H9 (cell line): ENCODE data around the gene NHS. TPM values are rescaled to one million over a fixed set of nuclear protein-coding genes. Genes with fewer than 3 reads are reported as not detected.
A peak's percentile ranks its signal among the peaks of the same experiment; 100 is the strongest.

Source experiments
- DNase-seq: peaks from one replicate; pipeline ENCODE4 v3.0.0-alpha.2; 2017
- H2AFZ ChIP-seq: one replicate; pipeline ENCODE4 v1.6.1; 2013; ENCODE audit warnings: mild to moderate bottlenecking, low read length, control low read depth, moderate library complexity
- H2AK5ac ChIP-seq: 2 replicates; pipeline ENCODE4 v1.6.1; 2013; ENCODE audit warnings: low read length, control low read depth, mixed read lengths; ENCODE audit not compliant: insufficient read length
- H2BK120ac ChIP-seq: one replicate; pipeline ENCODE4 v1.6.1; 2013; ENCODE audit warnings: low read depth, mild to moderate bottlenecking, low read length, control low read depth, inconsistent platforms; ENCODE audit not compliant: poor library complexity, severe bottlenecking
- H2BK12ac ChIP-seq: 2 replicates; pipeline ENCODE4 v1.6.1; 2013; ENCODE audit warnings: low read length, control low read depth, mixed read lengths, low read depth; ENCODE audit not compliant: insufficient read length
- H2BK15ac ChIP-seq: 2 replicates; pipeline ENCODE4 v1.6.1; 2013; ENCODE audit warnings: low read depth, low read length, control low read depth
- H2BK20ac ChIP-seq: one replicate; pipeline ENCODE4 v1.6.1; 2013; ENCODE audit warnings: low read depth, mild to moderate bottlenecking, low read length, control low read depth, inconsistent platforms; ENCODE audit not compliant: poor library complexity, severe bottlenecking
- H2BK5ac ChIP-seq: 2 replicates; pipeline ENCODE4 v1.6.1; 2013; ENCODE audit warnings: low read length, control low read depth, mixed read lengths; ENCODE audit not compliant: insufficient read length
- H3K14ac ChIP-seq: 2 replicates; pipeline ENCODE4 v1.6.1; 2013; ENCODE audit warnings: low read length, control low read depth; ENCODE audit not compliant: insufficient read depth
- H3K18ac ChIP-seq: 2 replicates; pipeline ENCODE4 v1.6.1; 2013; ENCODE audit warnings: low read depth, mild to moderate bottlenecking, mixed read lengths, low read length, control low read depth; ENCODE audit not compliant: insufficient read length
- H3K23ac ChIP-seq: 2 replicates; pipeline ENCODE4 v1.6.1; 2013; ENCODE audit warnings: low read length, control low read depth, mixed read lengths, low read depth; ENCODE audit not compliant: insufficient read length
- H3K23me2 ChIP-seq: 2 replicates; pipeline ENCODE4 v1.6.1; 2013; ENCODE audit warnings: low read depth, mild to moderate bottlenecking, mixed read lengths, low read length, control low read depth; ENCODE audit not compliant: insufficient read length, poor library complexity, severe bottlenecking
- H3K27ac ChIP-seq: 2 replicates; pipeline ENCODE4 v1.5.1; 2013; ENCODE audit warnings: low read length, control low read depth, mixed read lengths, low read depth; ENCODE audit not compliant: insufficient read length
- H3K27me3 ChIP-seq: 2 replicates; pipeline ENCODE4 v1.6.1; 2013; ENCODE audit warnings: low read length, control low read depth, inconsistent platforms; ENCODE audit not compliant: insufficient read depth
- H3K4ac ChIP-seq: 2 replicates; pipeline ENCODE4 v1.6.1; 2013; ENCODE audit warnings: low read depth, mild to moderate bottlenecking, control low read depth, inconsistent platforms, low read length, moderate library complexity
- H3K4me1 ChIP-seq: 2 replicates; pipeline ENCODE4 v1.6.1; 2013; ENCODE audit warnings: low read length, control low read depth, inconsistent platforms; ENCODE audit not compliant: insufficient read depth
- H3K4me2 ChIP-seq: 2 replicates; pipeline ENCODE4 v1.6.1; 2013; ENCODE audit warnings: low read length, control low read depth, mixed read lengths; ENCODE audit not compliant: insufficient read length, insufficient read depth
- H3K56ac ChIP-seq: 2 replicates; pipeline ENCODE4 v1.6.1; 2013; ENCODE audit warnings: low read depth, mild to moderate bottlenecking, mixed read lengths, low read length, control low read depth; ENCODE audit not compliant: insufficient read length
- H3K79me1 ChIP-seq: 2 replicates; pipeline ENCODE4 v1.6.1; 2013; ENCODE audit warnings: low read depth, mild to moderate bottlenecking, moderate library complexity, low read length, control low read depth, inconsistent platforms; ENCODE audit not compliant: insufficient read depth, poor library complexity, severe bottlenecking
- H3K79me2 ChIP-seq: 2 replicates; pipeline ENCODE4 v1.6.1; 2013; ENCODE audit warnings: low read length, control low read depth, inconsistent platforms; ENCODE audit not compliant: insufficient read depth
- H3K9ac ChIP-seq: 2 replicates; pipeline ENCODE4 v1.6.1; 2013; ENCODE audit warnings: low read length, control low read depth, mixed read lengths; ENCODE audit not compliant: insufficient read length; ENCODE audit errors: extremely low read depth
- H3K9me3 ChIP-seq: one replicate; pipeline ENCODE4 v1.6.1; 2013; ENCODE audit warnings: low read depth, low read length, inconsistent platforms; ENCODE audit not compliant: control insufficient read depth
- H3T11ph ChIP-seq: one replicate; pipeline ENCODE4 v1.6.1; 2013; ENCODE audit warnings: mild to moderate bottlenecking, low read length, control low read depth, inconsistent platforms
- H4K20me1 ChIP-seq: one replicate; pipeline ENCODE4 v1.6.1; 2013; ENCODE audit not compliant: control insufficient read depth, insufficient read length, insufficient read depth
- H4K5ac ChIP-seq: 2 replicates; pipeline ENCODE4 v1.6.1; 2013; ENCODE audit warnings: low read depth, mild to moderate bottlenecking, mixed read lengths, low read length, control low read depth; ENCODE audit not compliant: insufficient read length
- H4K8ac ChIP-seq: replicated peaks from 2 replicates; pipeline ENCODE4 v1.6.1; 2013; ENCODE audit warnings: low read length, control low read depth, mixed read lengths, low read depth; ENCODE audit not compliant: insufficient read length
- H4K91ac ChIP-seq: 2 replicates; pipeline ENCODE4 v1.6.1; 2013; ENCODE audit warnings: low read depth, mild to moderate bottlenecking, moderate library complexity, mixed read lengths, low read length, control low read depth; ENCODE audit not compliant: insufficient read length
- H3K27ac Mint-ChIP-seq, 3 experiments: 2 replicates in 2 of 3; 3 replicates in 1 of 3; pipeline ENCODE4 v1.8.0; 2020 to 2021; ENCODE audit warnings: mixed read lengths in 3 of 3, mild to moderate bottlenecking in 1 of 3, moderate library complexity in 1 of 3
- H3K27me3 Mint-ChIP-seq: 2 replicates; pipeline ENCODE4 v1.8.0; 2021; ENCODE audit warnings: low read depth, mild to moderate bottlenecking, moderate library complexity, mixed read lengths
- H3K36me3 Mint-ChIP-seq, 3 experiments: 2 replicates in 2 of 3; 3 replicates in 1 of 3; pipeline ENCODE4 v1.8.0; 2020 to 2021; ENCODE audit warnings: low read depth in 3 of 3, mixed read lengths in 3 of 3; ENCODE audit not compliant: insufficient read depth in 1 of 3
- H3K4me1 Mint-ChIP-seq, 2 experiments: 2 replicates each; pipeline ENCODE4 v1.8.0; 2020; ENCODE audit warnings: mixed read lengths in 2 of 2
- H3K4me3 Mint-ChIP-seq, 2 experiments: 2 replicates in 1 of 2; 3 replicates in 1 of 2; pipeline ENCODE4 v1.8.0; 2020 to 2021; ENCODE audit warnings: mild to moderate bottlenecking in 2 of 2, mixed read lengths in 2 of 2, moderate library complexity in 1 of 2
- H3K9me3 Mint-ChIP-seq, 2 experiments: 2 replicates in 1 of 2; 3 replicates in 1 of 2; pipeline ENCODE4 v1.8.0; 2020; ENCODE audit warnings: mild to moderate bottlenecking in 2 of 2, mixed read lengths in 2 of 2, moderate library complexity in 1 of 2
- CTCF ChIP-seq: fragments of 200-600 bp; sonication (generic); conservative IDR thresholded peaks from 3 replicates; pipeline ENCODE4 v1.8.0; 2021; ENCODE audit warnings: antibody characterized with exemption, mild to moderate bottlenecking
- WGBS: extraction: QIAGEN DNeasy Blood & Tissue Kit; methylation state at CpG from one replicate; pipeline ENCODE4 v1.1.7; 2013; ENCODE audit warnings: missing lambda C conversion rate, low lambda C conversion rate, mixed read lengths; ENCODE audit not compliant: insufficient read length; ENCODE audit errors: extremely low coverage; 5-methylcytosine and 5-hydroxymethylcytosine counted together
- total RNA-seq: library from RNA; stranded (reverse); gene quantifications from 2 replicates; pipeline ENCODE4 v1.2.1, GENCODE V29; 2021

NHS gene
- total RNA-seq, 1 experiment from 2014 or later = 8.7 TPM

GRCh38 chrX:17456526-17456925, 81.5 kb downstream of the NHS start:
- no peak overlapping the region for H4K5ac ChIP-seq
- no peak overlapping the region for H2BK120ac ChIP-seq
- no peak overlapping the region for H4K8ac ChIP-seq
- no peak overlapping the region for H2AFZ ChIP-seq
- H3K9me3 ChIP-seq = no peaks in the 10 kb centered on the region
- no peak for TF ChIP-seq CTCF
- H3K79me1 ChIP-seq = no peaks in the 10 kb centered on the region
- no peak overlapping the region for H3K4ac ChIP-seq
- H3K27me3 ChIP-seq = no peaks in the 10 kb centered on the region
- H2AK5ac ChIP-seq = no peak overlapping the region
- no peak overlapping the region for H3K27ac ChIP-seq
- H3K4me1 ChIP-seq = no peaks in the 10 kb centered on the region
- no peak overlapping the region for H3K23ac ChIP-seq
- H2BK5ac ChIP-seq = no peak overlapping the region
- Mint-ChIP-seq H3K27ac (peak overlapping the region in 1 of 3 experiments; percentile 59; a peak in 2 of 7 replicates), H3K4me1 (peaks cover 33 to 35% of the 10 kb centered on the region in 2 experiments), H3K36me3 (no peaks in the 10 kb centered on the region), H3K27me3 (no peaks in the 10 kb centered on the region), H3K4me3 (no peak overlapping the region), H3K9me3 (no peaks in the 10 kb centered on the region)
- no peaks in the 10 kb centered on the region for H4K20me1 ChIP-seq
- no peak overlapping the region for H3K9ac ChIP-seq
- no CpG with 5 or more reads among the region's 6 CpGs for WGBS
- H3K56ac ChIP-seq = no peak overlapping the region
- no peak overlapping the region for H3K18ac ChIP-seq
- H3K4me2 ChIP-seq = no peak overlapping the region
- no peak overlapping the region for H3T11ph ChIP-seq
- H2BK15ac ChIP-seq = no peak overlapping the region
- no peak overlapping the region for H4K91ac ChIP-seq
- no peak overlapping the region for H3K14ac ChIP-seq
- no peak overlapping the region for H2BK20ac ChIP-seq
- no peaks in the 10 kb centered on the region for H3K79me2 ChIP-seq
- no peak for DNase-seq
- H2BK12ac ChIP-seq = no peak overlapping the region
- H3K23me2 ChIP-seq = no peaks in the 10 kb centered on the region
